Jurkat, Clone E6-1 (cell line): ENCODE results near the gene COMMD1.
"Not testable (repeated sequence)": the region's sequence is repeated elsewhere in the genome, so short reads cannot be mapped to it uniquely, and the experiment has no call there.

Experiments
- DNase-seq: peaks from one replicate; pipeline ENCODE4 v3.0.0-alpha.2; 2011; ENCODE audit warnings: low read depth, low spot score
- H3K4me3 ChIP-seq: 2 replicates; pipeline ENCODE4 v1.5.1; 2011; ENCODE audit warnings: mild to moderate bottlenecking, low read length, control low read depth, moderate library complexity

Gene COMMD1

GRCh38 chr2:62147610-62148301, 242.3 kb downstream of the COMMD1 start:
- no peak for DNase-seq
- no peak overlapping the region for H3K4me3 ChIP-seq

- no peak overlapping the region for H3K4me3 ChIP-seq
- no peak for DNase-seq
These were observed 244.2 kb downstream of the COMMD1 start for GRCh38 chr2:62149708-62150107.

GRCh38 chr2:62150597-62151305, 245.3 kb downstream of the COMMD1 start:
- no peak for DNase-seq
- no peak overlapping the region for H3K4me3 ChIP-seq

DNA sequence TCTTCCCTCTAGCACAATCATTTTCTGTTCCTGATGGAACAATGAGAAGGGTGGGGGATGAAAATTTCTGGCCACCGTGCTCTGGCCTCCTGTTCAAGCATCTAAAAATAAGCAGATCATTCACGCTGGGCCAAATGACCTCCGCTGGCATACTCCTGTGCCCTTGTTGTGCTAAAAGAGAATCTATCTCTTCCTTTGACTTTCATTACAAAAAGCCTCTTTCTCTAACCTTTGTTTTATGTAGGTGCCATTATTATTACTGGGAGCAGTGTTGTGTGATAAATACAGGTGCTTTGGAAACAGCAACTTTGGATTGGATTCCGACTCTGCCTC, 245.8 kb downstream of the COMMD1 start:
- no peak overlapping the region for H3K4me3 ChIP-seq

DNA sequence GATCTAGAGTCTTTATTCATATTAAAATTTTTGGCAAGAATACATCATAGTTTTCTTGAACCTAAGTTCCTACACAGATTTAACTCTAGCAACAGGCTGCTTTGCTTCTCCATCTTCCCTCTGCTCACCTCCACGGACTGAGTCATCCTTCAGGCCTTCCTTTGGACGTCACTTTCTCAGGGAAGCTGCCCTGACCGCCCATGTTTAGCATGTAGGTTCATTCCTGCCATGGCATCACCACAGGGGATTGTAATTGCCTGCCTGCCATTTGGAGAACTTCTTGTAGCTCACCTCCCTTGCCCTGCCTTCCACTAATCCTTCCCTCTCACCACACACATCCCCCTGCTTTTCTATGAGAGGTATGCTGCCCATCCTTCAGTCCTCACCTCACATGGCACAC, 246.5 kb downstream of the COMMD1 start:
- no peak for DNase-seq
- H3K4me3 ChIP-seq, result no peak overlapping the region

More for the DNA sequence above, 245.8 kb downstream of the COMMD1 start:
- no peak for DNase-seq

GRCh38 chr2:62156861-62157496, 251.5 kb downstream of the COMMD1 start:
- no peak overlapping the region for H3K4me3 ChIP-seq
- no peak for DNase-seq

DNA sequence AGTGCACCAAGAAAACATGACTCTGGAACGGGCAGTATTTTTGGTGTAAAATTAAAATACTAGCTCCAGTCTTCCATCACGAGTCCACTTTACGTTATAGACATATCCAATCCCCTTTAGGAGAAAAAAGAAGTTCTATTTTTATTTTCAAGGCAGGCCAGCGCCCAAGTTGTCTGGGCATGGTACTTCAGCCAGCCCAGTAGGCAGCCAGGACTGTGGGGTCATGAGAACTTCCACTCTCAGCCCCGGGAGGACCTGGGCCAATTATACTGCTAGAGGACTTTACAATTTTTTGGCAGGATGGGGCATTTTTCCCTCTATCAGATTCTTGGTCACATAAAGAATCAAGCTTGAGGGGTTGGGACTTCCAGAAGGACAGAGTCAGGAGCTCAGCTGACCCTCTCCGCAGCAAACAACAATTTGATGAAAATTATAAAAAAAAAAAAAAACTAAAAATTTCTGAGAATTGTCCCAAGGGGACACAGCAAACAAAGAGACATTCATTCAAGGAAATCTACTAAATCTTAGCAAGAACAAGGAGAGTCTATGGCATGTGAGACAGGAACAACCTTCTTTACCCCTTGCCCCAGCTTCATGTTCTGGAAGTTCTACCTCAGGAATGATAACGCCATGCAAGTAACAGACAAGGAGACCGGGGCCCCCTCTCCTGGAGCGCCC, 253.1 kb downstream of the COMMD1 start:
- DNase-seq, result no peak
- H3K4me3 ChIP-seq, result no peak overlapping the region

- H3K4me3 ChIP-seq, DNase-seq: not testable (repeated sequence)
These were observed 255.2 kb downstream of the COMMD1 start for GRCh38 chr2:62160691-62161090.

DNA sequence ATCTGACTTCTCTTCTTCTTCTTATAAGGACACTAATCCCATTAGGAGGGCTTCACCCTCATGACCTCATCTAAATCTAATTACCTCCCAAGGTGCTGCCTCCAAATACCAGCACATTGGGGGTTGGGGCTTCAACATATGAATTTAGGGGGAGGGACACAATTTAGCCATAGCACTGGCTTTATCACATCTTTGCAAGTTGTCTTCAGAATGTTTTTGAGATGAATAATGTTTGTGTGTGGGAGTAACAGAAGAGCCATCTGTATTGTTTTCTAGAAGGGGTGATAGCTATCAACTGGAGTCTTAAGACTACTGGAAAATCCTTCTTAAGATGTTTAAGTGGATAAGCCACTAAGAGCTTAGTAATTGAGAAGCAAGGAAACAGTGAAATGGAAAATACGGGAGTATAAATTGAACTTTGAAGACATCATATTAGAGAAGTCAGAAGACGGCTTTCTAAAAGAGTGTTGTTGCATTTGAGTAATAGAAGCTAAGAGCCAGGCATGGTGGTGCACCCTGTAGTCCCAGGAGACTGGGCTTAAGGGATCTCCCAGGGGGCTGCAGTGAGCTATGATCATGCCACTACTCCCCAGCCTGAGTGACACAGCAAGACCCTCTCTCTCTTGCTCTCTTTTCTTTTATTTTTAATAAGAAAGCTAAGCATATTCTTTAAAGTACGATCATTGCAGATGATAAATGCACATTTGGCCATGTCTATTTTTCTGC, 257.8 kb downstream of the COMMD1 start:
- no peak for DNase-seq
- no peak overlapping the region for H3K4me3 ChIP-seq

DNA sequence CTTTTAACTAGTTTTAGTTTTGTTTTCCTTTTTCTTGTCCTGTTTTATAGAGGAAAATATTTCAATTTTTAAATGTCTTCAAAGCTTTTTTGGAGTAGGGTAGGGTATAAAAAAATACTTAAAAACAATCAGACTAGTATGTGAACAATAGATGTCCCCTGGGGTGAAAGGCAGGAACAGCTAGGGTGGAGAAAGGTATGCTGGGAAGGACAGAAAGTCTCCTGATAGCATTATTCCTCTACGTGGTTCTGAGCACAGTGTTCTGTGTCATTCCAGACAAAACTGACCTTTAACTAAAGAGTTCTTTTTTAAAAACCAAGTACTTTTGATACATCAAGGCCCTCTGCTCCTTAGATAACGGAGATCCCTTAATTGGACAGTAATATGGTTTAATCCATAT, 258.4 kb downstream of the COMMD1 start:
- DNase-seq, result no peak
- H3K4me3 ChIP-seq, result no peak overlapping the region

GRCh38 chr2:62175728-62176127, 270.3 kb downstream of the COMMD1 start:
- no peak overlapping the region for H3K4me3 ChIP-seq
- DNase-seq, result no peak

DNA sequence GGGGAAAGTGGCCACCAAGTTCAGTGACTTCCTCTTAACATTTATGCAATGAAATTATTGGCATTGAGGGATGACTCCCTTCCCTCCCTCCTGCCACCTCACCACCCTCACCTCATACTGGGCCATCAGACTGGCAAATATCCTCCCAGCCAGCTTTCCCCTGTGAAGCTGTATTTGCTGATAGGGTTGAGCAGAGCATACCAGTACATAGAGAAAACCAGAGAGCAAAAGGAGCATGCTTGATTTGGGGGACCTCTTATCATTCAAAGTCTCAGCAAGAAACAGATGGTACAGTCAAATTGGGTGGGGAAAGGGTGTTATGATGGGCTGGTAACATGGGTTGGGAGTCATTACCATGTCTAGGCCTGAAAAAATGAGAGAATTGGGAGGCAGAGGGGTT, 271.3 kb downstream of the COMMD1 start:
- no peak overlapping the region for H3K4me3 ChIP-seq
- no peak for DNase-seq

DNA sequence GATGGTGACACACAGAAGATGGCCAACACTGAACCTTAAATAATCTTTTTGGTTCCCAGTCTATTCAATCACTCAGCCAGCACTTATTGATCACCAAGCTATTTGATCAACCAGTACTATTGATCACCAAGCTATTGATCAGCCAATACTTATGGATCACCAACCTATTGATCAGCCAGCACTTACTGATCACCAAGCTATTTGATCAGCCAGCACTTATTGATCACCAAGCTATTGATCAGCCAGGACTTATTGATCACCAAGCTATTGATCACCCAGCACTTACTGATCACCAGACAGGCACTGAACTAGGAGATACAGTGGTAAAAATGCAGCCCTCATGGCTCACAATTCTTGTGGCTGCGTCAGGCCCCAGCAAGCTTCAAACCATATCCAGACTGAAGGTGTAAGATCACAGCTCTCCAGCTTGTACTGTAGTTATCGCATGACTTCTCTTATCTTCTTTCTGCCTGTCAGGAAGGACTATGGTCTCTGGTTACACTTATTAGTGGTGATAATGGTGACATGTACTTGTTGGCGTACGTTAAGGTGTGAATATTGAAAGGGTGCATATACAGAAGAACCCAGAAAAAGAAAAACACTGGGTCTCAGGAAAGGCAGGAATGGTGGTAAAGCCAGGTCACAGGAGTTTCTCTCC, 272.0 kb downstream of the COMMD1 start:
- H3K4me3 ChIP-seq, result no peak overlapping the region
- DNase-seq, result no peak

DNA sequence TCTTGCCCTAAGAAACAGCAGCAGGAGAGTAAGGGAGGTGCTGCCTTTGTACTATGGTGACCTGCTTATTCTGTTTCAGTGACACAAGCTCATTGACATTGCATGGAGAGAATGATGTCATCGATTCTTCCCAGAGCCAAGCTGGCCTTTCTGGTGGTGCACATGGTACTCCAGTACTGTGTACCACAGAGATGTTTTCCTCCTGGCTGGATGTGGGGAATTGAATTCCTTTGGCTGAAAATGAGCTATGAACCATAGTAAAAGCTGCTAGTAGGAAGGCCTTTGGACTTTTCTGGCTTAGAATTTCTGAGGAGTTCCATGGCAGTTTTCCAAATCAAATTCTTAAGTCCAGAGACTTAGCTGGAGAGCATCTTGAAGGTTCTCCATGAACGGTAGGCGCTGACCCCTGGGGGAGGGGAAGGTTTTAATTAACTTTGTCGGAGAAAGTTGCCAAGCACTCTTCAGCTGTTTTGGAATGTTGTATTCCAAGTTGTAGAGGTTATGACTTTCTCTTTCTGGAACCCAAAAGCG, 273.3 kb downstream of the COMMD1 start:
- no peak overlapping the region for H3K4me3 ChIP-seq
- no peak for DNase-seq

DNA sequence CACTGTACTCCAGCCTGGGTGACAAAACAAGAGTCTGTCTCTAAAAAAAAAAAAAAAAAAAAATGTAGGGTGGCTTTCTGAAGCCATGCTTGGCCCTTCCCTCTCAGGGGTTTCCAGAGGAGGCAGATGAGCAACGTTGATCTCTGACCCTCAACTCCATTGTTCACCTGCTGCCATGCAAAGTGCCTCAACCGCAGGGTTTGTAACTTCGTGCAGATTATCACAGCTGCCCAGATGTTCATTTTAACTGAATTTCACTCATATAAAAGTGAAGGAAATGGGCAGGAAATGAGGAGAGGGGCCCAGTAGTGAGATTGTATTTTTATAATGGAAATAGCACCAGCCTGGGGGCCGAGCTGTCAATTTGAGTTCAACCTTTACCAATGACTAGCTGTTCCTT, 275.5 kb downstream of the COMMD1 start:
- DNase-seq, result peak; percentile 92
- H3K4me3 ChIP-seq, result peak overlapping the region; percentile 25

- H3K4me3 ChIP-seq, result 0 out of 2 replicates have a peak overlapping the region, but pooled peaks have one; percentile 25
- DNase-seq, result peak; percentile 81
These were observed 276.4 kb downstream of the COMMD1 start for GRCh38 chr2:62181843-62182242.

GRCh38 chr2:62184512-62185230, 279.2 kb downstream of the COMMD1 start:
- no peak for DNase-seq
- H3K4me3 ChIP-seq, result no peak overlapping the region
